ENCODE measurements around the gene GRID1.

DNA sequence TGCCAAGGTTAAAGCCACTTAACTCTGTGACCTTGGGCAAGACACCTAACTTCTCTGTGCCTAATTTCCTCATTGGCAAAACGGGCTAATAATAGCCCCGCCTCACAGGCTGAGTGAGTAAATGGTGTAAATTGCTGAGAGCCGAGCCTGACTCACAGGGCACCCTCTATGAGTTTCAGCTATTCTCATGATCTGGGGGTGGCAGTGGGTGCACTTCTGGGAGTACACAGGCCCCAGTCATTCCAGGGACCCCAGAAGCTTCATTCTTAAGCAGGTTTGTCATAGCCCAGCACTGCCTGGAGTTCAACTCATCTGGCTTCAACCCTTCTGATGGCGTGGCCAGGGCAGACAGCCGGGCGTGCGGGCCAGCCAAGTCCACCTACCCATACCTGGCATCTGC is 137.2 kb downstream of the GRID1 start:
- TF ChIP-seq, protein P1, sequence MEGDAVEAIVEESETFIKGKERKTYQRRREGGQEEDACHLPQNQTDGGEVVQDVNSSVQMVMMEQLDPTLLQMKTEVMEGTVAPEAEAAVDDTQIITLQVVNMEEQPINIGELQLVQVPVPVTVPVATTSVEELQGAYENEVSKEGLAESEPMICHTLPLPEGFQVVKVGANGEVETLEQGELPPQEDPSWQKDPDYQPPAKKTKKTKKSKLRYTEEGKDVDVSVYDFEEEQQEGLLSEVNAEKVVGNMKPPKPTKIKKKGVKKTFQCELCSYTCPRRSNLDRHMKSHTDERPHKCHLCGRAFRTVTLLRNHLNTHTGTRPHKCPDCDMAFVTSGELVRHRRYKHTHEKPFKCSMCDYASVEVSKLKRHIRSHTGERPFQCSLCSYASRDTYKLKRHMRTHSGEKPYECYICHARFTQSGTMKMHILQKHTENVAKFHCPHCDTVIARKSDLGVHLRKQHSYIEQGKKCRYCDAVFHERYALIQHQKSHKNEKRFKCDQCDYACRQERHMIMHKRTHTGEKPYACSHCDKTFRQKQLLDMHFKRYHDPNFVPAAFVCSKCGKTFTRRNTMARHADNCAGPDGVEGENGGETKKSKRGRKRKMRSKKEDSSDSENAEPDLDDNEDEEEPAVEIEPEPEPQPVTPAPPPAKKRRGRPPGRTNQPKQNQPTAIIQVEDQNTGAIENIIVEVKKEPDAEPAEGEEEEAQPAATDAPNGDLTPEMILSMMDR (IDR thresholded peaks at IDR 0.05), result no peak
- TF ChIP-seq POLR2A (IDR thresholded peaks at IDR 0.05), result no peak
